Measurements from ENCODE around the gene CFAP20. TPM values are rescaled to one million over a fixed set of nuclear protein-coding genes. Genes with fewer than 3 reads are reported as not detected.
"Not testable (repeated sequence)": the region's sequence is repeated elsewhere in the genome, so short reads cannot be mapped to it uniquely, and the experiment has no call there.

CFAP20 gene
- total RNA-seq, 4 donors from 2014 or later = 46.6 to 66.6 (median 58.9) TPM

- intact Hi-C loops (cut with DNase I; ENCODE audit: low total_unique reads) = no loop called here
- TF ChIP-seq CTCF (IDR thresholded peaks at IDR 0.05) = no peak
- no peak for TF ChIP-seq POLR2A (IDR thresholded peaks at IDR 0.05)
- DNase-seq (ENCODE audit: low spot score in 2 of 2) = no peak
- no peak overlapping the region for H3K4me3 ChIP-seq (ENCODE audit: low read depth, poor library complexity, severe bottlenecking)
- 75 to 80% methylated on average over 13 to 14 of the region's 15 CpGs for WGBS, 2 donors
Measured at GRCh38 chr16:58094791-58095574, 34.2 kb downstream of the CFAP20 start.

- DNase-seq (ENCODE audit: low spot score in 2 of 2) = no peak
- WGBS, 2 donors = 86 to 88% methylated on average over 5 of the region's 5 CpGs
- intact Hi-C loops (cut with DNase I; ENCODE audit: low total_unique reads) = no loop called here
- no peak for TF ChIP-seq CTCF (IDR thresholded peaks at IDR 0.05)
- TF ChIP-seq POLR2A (IDR thresholded peaks at IDR 0.05) = no peak
- no peak overlapping the region for H3K4me3 ChIP-seq (ENCODE audit: low read depth, poor library complexity, severe bottlenecking)
Measured at GRCh38 chr16:58094026-58094425, 35.2 kb downstream of the CFAP20 start.

- intact Hi-C loops (cut with DNase I; ENCODE audit: low total_unique reads) = not testable (repeated sequence)
Measured at GRCh38 chr16:58090396-58090795, 38.8 kb downstream of the CFAP20 start.

GRCh38 chr16:58088091-58088490, 41.1 kb downstream of the CFAP20 start:
- no peak for TF ChIP-seq CTCF (IDR thresholded peaks at IDR 0.05)
- TF ChIP-seq POLR2A (IDR thresholded peaks at IDR 0.05) = no peak
- intact Hi-C loops (cut with DNase I; ENCODE audit: low total_unique reads) = no loop called here
- DNase-seq (ENCODE audit: low spot score in 2 of 2) = no peak
- no peak overlapping the region for H3K4me3 ChIP-seq (ENCODE audit: low read depth, poor library complexity, severe bottlenecking)
- 20 to 28% methylated on average over 9 of the region's 9 CpGs for WGBS, 2 donors

More at GRCh38 chr16:58090396-58090795, 38.8 kb downstream of the CFAP20 start:
- WGBS, 2 donors = 97% methylated on average over 3 of the region's 3 CpGs
- H3K4me3 ChIP-seq (ENCODE audit: low read depth, poor library complexity, severe bottlenecking); DNase-seq (ENCODE audit: low spot score in 2 of 2): not testable (repeated sequence)

- intact Hi-C loops (cut with DNase I; ENCODE audit: low total_unique reads) = no loop called here
- 83 to 91% methylated on average over 23 of the region's 23 CpGs for WGBS, 2 donors
- H3K4me3 ChIP-seq (ENCODE audit: low read depth, poor library complexity, severe bottlenecking) = no peak overlapping the region
- no peak for DNase-seq (ENCODE audit: low spot score in 2 of 2)
- TF ChIP-seq POLR2A (IDR thresholded peaks at IDR 0.05) (no peak), CTCF (IDR thresholded peaks at IDR 0.05) (peak in 1 of 3 donors; percentile 5)
Measured at GRCh38 chr16:58087209-58087913, 41.8 kb downstream of the CFAP20 start.

GRCh38 chr16:58086381-58087208, 42.6 kb downstream of the CFAP20 start:
- intact Hi-C loops (cut with DNase I; ENCODE audit: low total_unique reads) = no loop called here
- no peak overlapping the region for H3K4me3 ChIP-seq (ENCODE audit: low read depth, poor library complexity, severe bottlenecking)
- 74 to 76% methylated on average over 18 to 19 of the region's 19 CpGs for WGBS, 2 donors
- no peak for DNase-seq (ENCODE audit: low spot score in 2 of 2)
- no peak for TF ChIP-seq CTCF (IDR thresholded peaks at IDR 0.05)
- TF ChIP-seq POLR2A (IDR thresholded peaks at IDR 0.05) = no peak
